Ishikawa (cell line): ENCODE measurements around the gene BCL2L12.

Experiments used
- CEBPB ChIP-seq: IDR thresholded peaks from 2 replicates; pipeline ENCODE4 v1.6.1; 2012
- CREB1 ChIP-seq: IDR thresholded peaks from 2 replicates; pipeline ENCODE4 v1.6.1; 2012; ENCODE audit warnings: low read depth
- EGR1 ChIP-seq: IDR thresholded peaks from 2 replicates; pipeline ENCODE4 v1.6.1; 2012
- EP300 ChIP-seq: IDR thresholded peaks from 2 replicates; pipeline ENCODE4 v1.6.1; 2012; ENCODE audit warnings: borderline replicate concordance
- FOXM1 ChIP-seq: IDR thresholded peaks from 2 replicates; pipeline ENCODE4 v1.6.1; 2012; ENCODE audit warnings: low read depth, borderline replicate concordance
- MAX ChIP-seq: IDR thresholded peaks from 2 replicates; pipeline ENCODE4 v1.6.1; 2012
- RAD21 ChIP-seq: IDR thresholded peaks from 2 replicates; pipeline ENCODE4 v1.6.1; 2012; ENCODE audit warnings: low read depth
- REST ChIP-seq: IDR thresholded peaks from 2 replicates; pipeline ENCODE4 v1.6.1; 2012; ENCODE audit warnings: low read depth, mild to moderate bottlenecking
- TAF1 ChIP-seq: IDR thresholded peaks from 2 replicates; pipeline ENCODE4 v1.6.1; 2012; ENCODE audit warnings: low read depth, mild to moderate bottlenecking
- TEAD4 ChIP-seq: IDR thresholded peaks from 2 replicates; pipeline ENCODE4 v1.6.1; 2012
- USF1 ChIP-seq: IDR thresholded peaks from 2 replicates; pipeline ENCODE4 v1.6.1; 2012
- ZBTB7A ChIP-seq: IDR thresholded peaks from 2 replicates; pipeline ENCODE4 v1.6.1; 2012; ENCODE audit warnings: low read depth

GRCh38 chr19:49645592-49645991 lies 20.1 kb upstream of the BCL2L12 start:
- TF ChIP-seq CREB1: no peak
- no peak for TF ChIP-seq FOXM1
- no peak for TF ChIP-seq RAD21
- no peak for TF ChIP-seq MAX
- no peak for TF ChIP-seq EP300
- no peak for TF ChIP-seq USF1
- no peak for TF ChIP-seq CEBPB
- TF ChIP-seq TAF1: no peak
- TF ChIP-seq ZBTB7A: no peak
- no peak for TF ChIP-seq EGR1
- no peak for TF ChIP-seq TEAD4
- no peak for TF ChIP-seq REST
